Sigmoid colon (tissue), 4 donors: Measurements from ENCODE around the gene IL19.

Source experiments
- POLR2AphosphoS5 ChIP-seq, 4 donors: sonication (generic); formaldehyde crosslinking; IDR thresholded peaks; one replicate each; pipeline ENCODE4 v1.6.1; 2017; ENCODE audit warnings: antibody characterized with exemption in 4 of 4
- TF ChIP-seq, protein P1 (sequence below), 4 experiments: fragments of 450-650 bp in 3 of 4; fragments of 200-600 bp in 1 of 4; IDR thresholded peaks; one replicate each; pipeline ENCODE4 v1.5.1; 2016 to 2019; ENCODE audit warnings: antibody characterized with exemption in 4 of 4, mild to moderate bottlenecking in 3 of 4, moderate library complexity in 2 of 4

- TF ChIP-seq, protein P1, sequence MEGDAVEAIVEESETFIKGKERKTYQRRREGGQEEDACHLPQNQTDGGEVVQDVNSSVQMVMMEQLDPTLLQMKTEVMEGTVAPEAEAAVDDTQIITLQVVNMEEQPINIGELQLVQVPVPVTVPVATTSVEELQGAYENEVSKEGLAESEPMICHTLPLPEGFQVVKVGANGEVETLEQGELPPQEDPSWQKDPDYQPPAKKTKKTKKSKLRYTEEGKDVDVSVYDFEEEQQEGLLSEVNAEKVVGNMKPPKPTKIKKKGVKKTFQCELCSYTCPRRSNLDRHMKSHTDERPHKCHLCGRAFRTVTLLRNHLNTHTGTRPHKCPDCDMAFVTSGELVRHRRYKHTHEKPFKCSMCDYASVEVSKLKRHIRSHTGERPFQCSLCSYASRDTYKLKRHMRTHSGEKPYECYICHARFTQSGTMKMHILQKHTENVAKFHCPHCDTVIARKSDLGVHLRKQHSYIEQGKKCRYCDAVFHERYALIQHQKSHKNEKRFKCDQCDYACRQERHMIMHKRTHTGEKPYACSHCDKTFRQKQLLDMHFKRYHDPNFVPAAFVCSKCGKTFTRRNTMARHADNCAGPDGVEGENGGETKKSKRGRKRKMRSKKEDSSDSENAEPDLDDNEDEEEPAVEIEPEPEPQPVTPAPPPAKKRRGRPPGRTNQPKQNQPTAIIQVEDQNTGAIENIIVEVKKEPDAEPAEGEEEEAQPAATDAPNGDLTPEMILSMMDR (IDR thresholded peaks at IDR 0.05): no peak
- no peak for TF ChIP-seq POLR2AphosphoS5 (IDR thresholded peaks at IDR 0.05)
Observed at GRCh38 chr1:206846487-206846886, 75.9 kb downstream of the IL19 start.
